Muscle layer of colon (tissue), 2 donors: ENCODE results near the gene CNTRL.
A peak's percentile ranks its signal among the peaks of the same experiment; 100 is the strongest.

Experiments
- H3K27ac ChIP-seq: one replicate; pipeline ENCODE4 v1.7.0; 2013; ENCODE audit warnings: low read depth, mild to moderate bottlenecking, low read length, moderate library complexity
- H3K27me3 ChIP-seq, 2 donors: one replicate each; pipeline ENCODE4 v1.7.0; 2013; ENCODE audit warnings: low read length in 2 of 2, mild to moderate bottlenecking in 2 of 2; ENCODE audit not compliant: insufficient read depth in 2 of 2, control insufficient read depth in 1 of 2
- H3K36me3 ChIP-seq: one replicate; pipeline ENCODE4 v1.7.0; 2013; ENCODE audit warnings: mild to moderate bottlenecking, low read length; ENCODE audit not compliant: insufficient read depth
- H3K4me1 ChIP-seq: one replicate; pipeline ENCODE4 v1.7.0; 2013; ENCODE audit warnings: mild to moderate bottlenecking, low read length; ENCODE audit not compliant: insufficient read depth
- H3K4me3 ChIP-seq, 2 donors: one replicate each; pipeline ENCODE4 v1.7.0; 2013; ENCODE audit warnings: low read length in 2 of 2, low read depth in 1 of 2, mild to moderate bottlenecking in 1 of 2, moderate library complexity in 1 of 2
- H3K9ac ChIP-seq: one replicate; pipeline ENCODE4 v1.7.0; 2013; ENCODE audit warnings: low read length
- H3K9me3 ChIP-seq: one replicate; pipeline ENCODE4 v1.7.0; 2013; ENCODE audit warnings: mild to moderate bottlenecking, low read length
- donor health status: abdominal sarcoma.
- donor health status: Adenocarcinoma of cecum.

CNTRL gene

DNA sequence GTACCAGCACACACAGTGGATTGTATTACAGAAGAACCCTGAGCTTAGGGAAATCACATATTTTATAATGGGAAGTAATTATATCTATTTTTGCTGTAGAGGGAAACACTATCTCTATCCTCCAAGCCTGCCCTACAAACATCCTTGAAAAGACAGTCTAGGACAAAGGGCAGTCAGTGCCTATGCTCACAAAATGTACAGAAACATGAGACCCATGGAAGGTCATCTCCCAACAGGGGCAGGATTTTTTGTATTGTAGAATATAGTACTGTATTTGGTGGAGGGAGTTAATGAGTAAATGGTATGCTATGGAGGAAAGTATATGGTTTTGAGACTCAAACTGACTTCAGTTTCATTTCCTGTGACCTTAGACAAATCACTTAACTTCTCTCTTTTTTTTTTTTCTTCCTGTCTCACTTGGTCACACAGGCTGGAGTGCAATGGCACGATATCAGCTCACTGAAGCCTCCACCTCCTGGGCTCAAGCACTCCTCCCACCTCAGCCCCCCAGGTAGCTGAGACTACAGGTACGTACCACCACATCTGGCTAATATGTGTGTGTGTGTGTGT, 132.7 kb downstream of the CNTRL start:
- H3K36me3 ChIP-seq, result no peaks in the 10 kb centered on the region

DNA sequence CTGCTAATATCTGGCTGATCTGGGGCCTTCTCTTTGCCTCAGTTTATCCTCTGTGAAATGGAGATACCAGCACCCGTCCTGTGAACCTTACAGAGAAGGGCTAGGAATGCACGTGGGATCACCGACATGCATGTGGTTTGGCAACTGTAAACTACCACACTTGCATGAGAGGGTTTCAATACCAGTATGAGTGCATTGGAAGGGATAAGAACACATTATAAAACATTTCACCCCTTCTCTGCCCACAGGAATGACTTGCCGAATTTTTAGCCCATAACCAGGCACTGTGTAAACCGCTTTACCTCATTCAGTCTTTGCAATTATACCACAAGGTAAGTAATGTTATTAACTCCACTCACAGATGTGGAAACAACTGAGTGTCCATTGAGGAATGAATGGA, 135.8 kb downstream of the CNTRL start:
- no peaks in the 10 kb centered on the region for H3K9me3 ChIP-seq
- H3K4me3 ChIP-seq, result no peak overlapping the region
- H3K9ac ChIP-seq, result no peak overlapping the region
- H3K36me3 ChIP-seq, result no peaks in the 10 kb centered on the region
- H3K4me1 ChIP-seq, result peaks cover 11% of the 10 kb centered on the region
- H3K27ac ChIP-seq, result no peak overlapping the region
- H3K27me3 ChIP-seq, result no peaks in the 10 kb centered on the region

More for the DNA sequence above, 132.7 kb downstream of the CNTRL start:
- H3K4me3 ChIP-seq, result no peak overlapping the region
- H3K4me1 ChIP-seq, result no peaks in the 10 kb centered on the region
- H3K27ac ChIP-seq, result no peak overlapping the region
- no peaks in the 10 kb centered on the region for H3K9me3 ChIP-seq
- no peaks in the 10 kb centered on the region for H3K27me3 ChIP-seq
- no peak overlapping the region for H3K9ac ChIP-seq

DNA sequence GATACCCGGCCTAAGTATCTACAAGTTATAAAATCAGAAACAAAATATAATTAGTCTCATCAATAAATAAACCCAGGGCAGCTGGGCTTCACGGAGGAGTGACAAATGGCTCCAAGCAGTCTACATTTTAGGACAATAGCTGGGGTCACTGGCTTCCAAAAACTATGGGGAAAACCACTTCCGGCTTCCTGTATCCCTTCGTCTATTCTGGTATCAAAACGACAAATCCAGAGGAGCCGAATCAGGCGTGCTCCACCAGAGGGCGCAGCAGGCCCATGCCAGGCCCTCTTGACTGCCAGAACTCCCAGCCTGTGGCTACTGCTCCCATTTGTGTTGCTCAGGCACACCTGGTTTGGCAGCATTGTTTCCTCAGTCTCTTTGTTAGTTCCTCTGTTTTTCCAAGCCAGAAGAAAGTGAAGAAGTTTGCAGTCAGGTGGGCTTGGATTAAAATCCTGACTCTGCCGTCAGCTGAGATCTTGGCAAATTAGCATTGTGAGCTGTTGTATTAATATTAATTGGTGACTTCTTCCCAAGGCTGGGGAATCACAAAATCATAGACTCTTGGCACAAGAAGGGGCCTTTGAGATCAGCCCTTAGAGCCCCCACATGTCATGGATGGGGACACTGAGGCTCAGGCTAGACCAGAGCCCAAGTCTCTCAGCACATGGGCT, 138.5 kb downstream of the CNTRL start:
- Histone ChIP-seq H3K27ac (no peak overlapping the region), H3K9ac (peak overlapping the region; percentile 33), H3K4me3 (peak overlapping the region in 1 of 2 donors; percentile 16)

GRCh38 chr9:121214005-121214404, 139.2 kb downstream of the CNTRL start:
- Histone ChIP-seq H3K4me3 (no peak overlapping the region), H3K27ac (no peak overlapping the region), H3K36me3 (no peaks in the 10 kb centered on the region), H3K4me1 (peaks cover 11% of the 10 kb centered on the region), H3K9ac (no peak overlapping the region), H3K27me3 (no peaks in the 10 kb centered on the region), H3K9me3 (no peaks in the 10 kb centered on the region)

More for the DNA sequence above, 138.5 kb downstream of the CNTRL start:
- Histone ChIP-seq H3K4me1 (peaks cover 11% of the 10 kb centered on the region), H3K9me3 (no peaks in the 10 kb centered on the region), H3K36me3 (no peaks in the 10 kb centered on the region), H3K27me3 (no peaks in the 10 kb centered on the region)

GRCh38 chr9:121216271-121216805, 141.6 kb downstream of the CNTRL start:
- Histone ChIP-seq H3K9ac (no peak overlapping the region), H3K27ac (no peak overlapping the region), H3K4me3 (no peak overlapping the region), H3K9me3 (no peaks in the 10 kb centered on the region), H3K36me3 (no peaks in the 10 kb centered on the region), H3K27me3 (no peaks in the 10 kb centered on the region), H3K4me1 (peaks cover 11% of the 10 kb centered on the region)

DNA sequence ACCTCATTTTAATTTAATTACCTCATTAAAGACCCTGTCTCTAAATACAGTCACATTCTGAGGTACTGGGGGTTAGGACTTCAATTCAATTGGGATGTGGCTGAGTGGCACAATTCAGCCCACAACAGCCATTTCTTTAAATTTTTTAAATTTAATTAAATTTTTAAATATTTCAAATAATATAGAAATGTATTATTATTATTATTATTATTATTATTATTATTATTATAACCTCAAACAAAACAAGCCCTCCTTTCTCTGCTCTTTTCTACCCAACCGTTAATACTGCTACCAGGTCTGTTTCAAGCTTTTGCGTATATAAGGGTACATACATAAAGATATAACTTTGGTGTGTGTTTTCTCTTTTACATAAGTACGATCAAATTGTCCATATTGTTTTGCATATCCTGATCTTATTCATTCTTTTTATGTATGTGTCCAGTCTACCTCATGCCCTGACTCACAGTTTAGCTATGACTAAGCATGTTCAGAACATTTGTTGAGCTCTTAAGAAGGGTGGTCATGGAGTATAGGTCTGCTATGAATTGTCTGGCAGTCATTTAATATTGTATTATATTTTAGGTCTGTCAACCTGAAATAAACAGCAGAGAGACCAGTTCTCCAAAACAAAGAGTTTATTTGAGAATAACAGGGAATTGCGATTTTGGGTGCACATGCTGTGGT, 143.0 kb downstream of the CNTRL start:
- Histone ChIP-seq H3K4me3 (no peak overlapping the region), H3K9me3 (no peaks in the 10 kb centered on the region), H3K4me1 (peaks cover 13% of the 10 kb centered on the region), H3K27ac (no peak overlapping the region), H3K27me3 (no peaks in the 10 kb centered on the region), H3K36me3 (no peaks in the 10 kb centered on the region), H3K9ac (no peak overlapping the region)

DNA sequence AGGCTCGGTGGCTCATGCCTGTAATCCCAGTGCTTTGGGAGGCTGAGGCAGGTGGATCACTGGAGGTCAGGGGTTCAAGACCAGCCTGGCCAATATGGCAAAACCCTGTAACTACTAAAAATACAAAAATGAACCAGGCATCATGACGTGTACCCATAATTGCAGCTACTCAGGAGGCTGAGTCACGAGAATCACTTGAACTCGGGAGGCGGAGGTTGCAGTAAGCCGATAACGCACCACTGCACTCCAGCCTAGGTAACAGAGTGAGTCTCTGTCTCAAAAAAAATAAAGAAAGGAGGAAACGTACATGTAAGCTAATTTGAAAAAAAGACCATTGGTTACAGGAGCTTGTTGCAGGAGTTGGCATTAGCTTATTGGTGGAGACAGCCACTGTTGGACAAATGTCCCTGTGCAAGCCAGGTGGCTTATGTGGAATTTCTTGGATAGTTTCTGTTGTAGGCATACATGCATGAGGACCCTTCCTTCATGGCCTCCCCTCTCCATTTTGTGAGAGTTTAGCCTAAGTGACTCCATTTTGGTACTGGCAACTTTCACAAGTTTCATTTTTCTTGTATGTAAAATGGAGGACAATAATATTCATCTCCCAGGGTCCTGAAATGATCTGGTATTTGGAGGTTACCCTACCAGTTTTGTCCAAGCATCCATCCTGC, 143.7 kb downstream of the CNTRL start:
- H3K4me1 ChIP-seq, result peaks cover 8% of the 10 kb centered on the region
- no peaks in the 10 kb centered on the region for H3K9me3 ChIP-seq
- no peaks in the 10 kb centered on the region for H3K36me3 ChIP-seq
- H3K4me3 ChIP-seq, result no peak overlapping the region
- no peak overlapping the region for H3K9ac ChIP-seq
- H3K27ac ChIP-seq, result no peak overlapping the region
- H3K27me3 ChIP-seq, result no peaks in the 10 kb centered on the region

DNA sequence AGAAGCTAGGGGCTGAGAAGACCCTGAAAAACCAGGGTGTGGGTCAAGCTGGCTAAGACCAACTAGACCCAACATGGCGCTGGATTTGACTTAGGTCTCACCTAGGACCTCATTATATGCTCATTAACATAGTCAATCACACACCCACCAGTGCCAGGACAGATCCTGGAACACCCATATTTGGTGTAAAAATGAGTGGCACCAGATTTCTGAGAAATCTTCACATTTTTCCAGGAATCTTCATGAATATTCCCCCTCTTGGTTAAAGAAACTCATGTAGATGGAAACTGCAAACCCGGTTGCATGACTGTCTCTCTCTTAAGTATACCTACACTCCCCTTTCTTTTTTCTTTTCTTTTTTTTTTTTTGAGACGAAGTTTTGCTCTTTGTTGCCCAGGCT, 144.8 kb downstream of the CNTRL start:
- H3K27ac ChIP-seq, result no peak overlapping the region

GRCh38 chr9:121220996-121221663, 146.4 kb downstream of the CNTRL start:
- Histone ChIP-seq H3K9me3 (no peaks in the 10 kb centered on the region), H3K4me3 (no peak overlapping the region), H3K4me1 (peaks cover 6% of the 10 kb centered on the region), H3K36me3 (no peaks in the 10 kb centered on the region), H3K27me3 (no peaks in the 10 kb centered on the region), H3K27ac (no peak overlapping the region), H3K9ac (no peak overlapping the region)

More for the DNA sequence above, 144.8 kb downstream of the CNTRL start:
- H3K4me1 ChIP-seq, result peaks cover 6% of the 10 kb centered on the region
- no peak overlapping the region for H3K4me3 ChIP-seq
- H3K9me3 ChIP-seq, result no peaks in the 10 kb centered on the region
- no peaks in the 10 kb centered on the region for H3K27me3 ChIP-seq
- H3K9ac ChIP-seq, result no peak overlapping the region
- no peaks in the 10 kb centered on the region for H3K36me3 ChIP-seq

- no peaks in the 10 kb centered on the region for H3K36me3 ChIP-seq
- peaks cover 6% of the 10 kb centered on the region for H3K4me1 ChIP-seq
- no peak overlapping the region for H3K9ac ChIP-seq
- no peak overlapping the region for H3K4me3 ChIP-seq
- H3K27me3 ChIP-seq, result no peaks in the 10 kb centered on the region
- H3K9me3 ChIP-seq, result no peaks in the 10 kb centered on the region
- H3K27ac ChIP-seq, result no peak overlapping the region
Measured at GRCh38 chr9:121221664-121222055, 146.9 kb downstream of the CNTRL start.
